ENCODE data around the gene ST3GAL5. TPM values are rescaled to one million over a fixed set of nuclear protein-coding genes. Genes with fewer than 3 reads are reported as not detected.

Gene ST3GAL5
- total RNA-seq, 2 donors from 2014 or later = 24.7 to 38.6 TPM

- no peak for TF ChIP-seq POLR2AphosphoS5 (IDR thresholded peaks at IDR 0.05)
- TF ChIP-seq POLR2A (IDR thresholded peaks at IDR 0.05) = no peak
- TF ChIP-seq, protein P1, sequence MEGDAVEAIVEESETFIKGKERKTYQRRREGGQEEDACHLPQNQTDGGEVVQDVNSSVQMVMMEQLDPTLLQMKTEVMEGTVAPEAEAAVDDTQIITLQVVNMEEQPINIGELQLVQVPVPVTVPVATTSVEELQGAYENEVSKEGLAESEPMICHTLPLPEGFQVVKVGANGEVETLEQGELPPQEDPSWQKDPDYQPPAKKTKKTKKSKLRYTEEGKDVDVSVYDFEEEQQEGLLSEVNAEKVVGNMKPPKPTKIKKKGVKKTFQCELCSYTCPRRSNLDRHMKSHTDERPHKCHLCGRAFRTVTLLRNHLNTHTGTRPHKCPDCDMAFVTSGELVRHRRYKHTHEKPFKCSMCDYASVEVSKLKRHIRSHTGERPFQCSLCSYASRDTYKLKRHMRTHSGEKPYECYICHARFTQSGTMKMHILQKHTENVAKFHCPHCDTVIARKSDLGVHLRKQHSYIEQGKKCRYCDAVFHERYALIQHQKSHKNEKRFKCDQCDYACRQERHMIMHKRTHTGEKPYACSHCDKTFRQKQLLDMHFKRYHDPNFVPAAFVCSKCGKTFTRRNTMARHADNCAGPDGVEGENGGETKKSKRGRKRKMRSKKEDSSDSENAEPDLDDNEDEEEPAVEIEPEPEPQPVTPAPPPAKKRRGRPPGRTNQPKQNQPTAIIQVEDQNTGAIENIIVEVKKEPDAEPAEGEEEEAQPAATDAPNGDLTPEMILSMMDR (IDR thresholded peaks at IDR 0.05) = no peak
- intact Hi-C loops (cut with DNase I) = loop anchor here (5.0 kb wide), 1 partner anchor 62 kb away; no protein-coding TSS in a partner anchor
- Histone ChIP-seq H3K27ac (no peak overlapping the region), H3K27me3 (replicated peaks; ENCODE audit: insufficient read depth) (no peaks in the 10 kb centered on the region), H3K9me3 (no peaks in the 10 kb centered on the region), H3K36me3 (no peaks in the 10 kb centered on the region), H3K4me1 (replicated peaks) (no peaks in the 10 kb centered on the region), H3K4me3 (no peak overlapping the region)
- WGBS = 58% methylated on average over 11 of the region's 11 CpGs
- DNase-seq (ENCODE audit: low spot score) = no peak
Observed at GRCh38 chr2:85799215-85799956, 89.4 kb downstream of the ST3GAL5 start.

DNA sequence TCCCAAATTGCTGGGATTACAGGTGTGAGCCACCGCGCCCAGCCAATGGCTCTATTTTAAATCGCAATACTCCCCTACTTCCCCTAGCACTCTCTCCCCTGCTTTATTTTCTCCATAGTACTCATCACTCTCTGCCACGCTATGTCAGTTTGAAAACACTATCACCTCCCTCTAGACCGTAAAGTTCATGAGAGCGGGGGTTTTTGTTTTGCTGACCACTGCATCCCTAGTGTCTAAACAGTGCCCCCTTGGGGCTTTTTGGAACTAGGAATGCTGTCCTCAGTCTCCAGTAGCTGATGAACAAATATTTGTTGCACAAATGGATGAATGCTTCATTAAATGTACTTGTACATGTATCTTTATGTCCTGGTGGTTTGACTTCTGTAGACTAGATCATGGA, 90.9 kb downstream of the ST3GAL5 start:
- H3K27ac ChIP-seq = no peak overlapping the region
- intact Hi-C loops (cut with DNase I) = loop anchor here (5.0 kb wide), 1 partner anchor 61 kb away; no protein-coding TSS in a partner anchor
- DNase-seq (ENCODE audit: low spot score) = no peak

GRCh38 chr2:85797263-85797660, 91.5 kb downstream of the ST3GAL5 start:
- no peak overlapping the region for H3K27ac ChIP-seq
- no peak for DNase-seq (ENCODE audit: low spot score)
- no peaks in the 10 kb centered on the region for H3K4me1 ChIP-seq (replicated peaks)
- no peak for TF ChIP-seq POLR2AphosphoS5 (IDR thresholded peaks at IDR 0.05)
- TF ChIP-seq, protein P1 (IDR thresholded peaks at IDR 0.05) = no peak
- TF ChIP-seq POLR2A (IDR thresholded peaks at IDR 0.05) = no peak
- no peaks in the 10 kb centered on the region for H3K27me3 ChIP-seq (replicated peaks; ENCODE audit: insufficient read depth)
- 94% methylated on average over 13 of the region's 13 CpGs for WGBS
- no peaks in the 10 kb centered on the region for H3K9me3 ChIP-seq
- H3K36me3 ChIP-seq = no peaks in the 10 kb centered on the region
- intact Hi-C loops (cut with DNase I) = loop anchor here (5.0 kb wide), 1 partner anchor 60 kb away; no protein-coding TSS in a partner anchor
- no peak overlapping the region for H3K4me3 ChIP-seq

More for the DNA sequence above, 90.9 kb downstream of the ST3GAL5 start:
- 84% methylated on average over 6 of the region's 6 CpGs for WGBS
- no peaks in the 10 kb centered on the region for H3K36me3 ChIP-seq
- H3K27me3 ChIP-seq (replicated peaks; ENCODE audit: insufficient read depth) = no peaks in the 10 kb centered on the region
- TF ChIP-seq, protein P1 (IDR thresholded peaks at IDR 0.05) = peak in 2 of 4 experiments; percentile 15 to 32
- TF ChIP-seq POLR2AphosphoS5 (IDR thresholded peaks at IDR 0.05) = no peak
- TF ChIP-seq POLR2A (IDR thresholded peaks at IDR 0.05) = no peak
- H3K4me3 ChIP-seq = no peak overlapping the region
- H3K9me3 ChIP-seq = no peaks in the 10 kb centered on the region
- no peaks in the 10 kb centered on the region for H3K4me1 ChIP-seq (replicated peaks)

DNA sequence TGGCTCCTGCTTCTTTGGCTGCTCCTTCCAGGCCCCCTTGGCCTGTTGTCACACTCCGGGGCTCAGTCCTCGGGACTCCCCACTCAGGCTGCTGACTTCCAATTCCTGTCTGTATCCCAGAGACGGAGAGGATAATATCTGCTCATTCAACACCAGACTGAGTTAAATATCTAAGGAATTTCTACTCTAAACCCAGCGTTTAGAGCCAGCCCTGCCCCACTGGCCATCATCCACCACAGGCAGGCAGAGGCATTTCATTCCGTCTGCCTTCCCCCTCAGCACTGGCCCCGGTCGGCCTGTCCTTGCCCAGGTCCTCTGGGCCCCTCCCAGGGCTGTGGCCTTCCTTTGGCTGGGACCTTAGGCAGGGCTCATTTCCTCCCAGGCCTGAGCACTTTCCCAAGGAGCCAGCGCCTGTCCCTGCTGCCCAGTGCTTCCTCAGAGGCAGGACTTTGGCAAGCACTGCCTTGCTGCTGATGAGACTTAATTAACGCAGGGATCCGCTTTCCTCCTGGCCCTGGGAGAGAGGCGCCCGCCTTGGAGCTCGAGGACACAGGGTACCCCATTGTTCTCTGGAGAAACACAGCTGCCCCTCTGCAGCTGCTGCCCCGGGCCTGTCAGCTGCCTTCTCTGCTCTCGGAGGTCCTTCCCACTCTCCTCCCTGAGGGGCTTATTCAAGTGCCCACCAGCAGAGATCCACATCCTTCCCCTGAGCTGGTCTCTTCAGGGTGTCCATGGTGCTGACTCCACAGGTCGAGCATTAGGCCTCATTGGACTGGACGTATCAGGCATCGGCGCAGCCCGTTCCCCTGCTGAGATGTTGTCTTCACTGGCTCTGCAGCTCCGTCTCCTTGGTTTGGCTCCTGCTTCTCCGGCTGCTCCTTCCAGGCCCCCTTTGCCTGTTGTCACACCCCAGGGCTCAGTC, 92.2 kb downstream of the ST3GAL5 start:
- H3K27me3 ChIP-seq (replicated peaks; ENCODE audit: insufficient read depth) = no peaks in the 10 kb centered on the region
- 68% methylated on average over 22 of the region's 22 CpGs for WGBS
- no peaks in the 10 kb centered on the region for H3K4me1 ChIP-seq (replicated peaks)
- H3K27ac ChIP-seq = no peak overlapping the region
- no peak overlapping the region for H3K4me3 ChIP-seq
- no peaks in the 10 kb centered on the region for H3K36me3 ChIP-seq
- no peak for TF ChIP-seq POLR2A (IDR thresholded peaks at IDR 0.05)
- TF ChIP-seq, protein P1 (IDR thresholded peaks at IDR 0.05) = no peak
- no peak for TF ChIP-seq POLR2AphosphoS5 (IDR thresholded peaks at IDR 0.05)
- intact Hi-C loops (cut with DNase I) = loop anchor here (5.0 kb wide), 1 partner anchor 59 kb away; no protein-coding TSS in a partner anchor
- no peak for DNase-seq (ENCODE audit: low spot score)
- H3K9me3 ChIP-seq = no peaks in the 10 kb centered on the region

Measured in prostate gland (tissue), 2 donors.